AG10803 (cell line): ENCODE results near the gene FIS1.

Experiments
- DNase-seq: peaks from one replicate; pipeline ENCODE4 v3.0.0; 2010; ENCODE audit warnings: low read depth
- H3K4me3 ChIP-seq: 2 replicates; pipeline ENCODE4 v1.5.1; 2011; ENCODE audit warnings: mild to moderate bottlenecking, low read length, control low read depth
- CTCF ChIP-seq: conservative IDR thresholded peaks from 2 replicates; pipeline ENCODE4 v1.5.1; 2011; ENCODE audit warnings: mild to moderate bottlenecking, low read length, control low read depth, inconsistent platforms

Gene FIS1

GRCh38 chr7:101216001-101216859 is 28.7 kb downstream of the FIS1 start:
- H3K4me3 ChIP-seq = peak overlapping the region; percentile 76
- TF ChIP-seq CTCF = no peak
- DNase-seq = peak; percentile 27

- TF ChIP-seq CTCF = no peak
- DNase-seq = no peak
- no peak overlapping the region for H3K4me3 ChIP-seq
Measured at GRCh38 chr7:101212014-101212413, 32.9 kb downstream of the FIS1 start.

GRCh38 chr7:101211501-101211900 is 33.4 kb downstream of the FIS1 start:
- DNase-seq = no peak
- TF ChIP-seq CTCF = no peak
- H3K4me3 ChIP-seq = no peak overlapping the region

DNA sequence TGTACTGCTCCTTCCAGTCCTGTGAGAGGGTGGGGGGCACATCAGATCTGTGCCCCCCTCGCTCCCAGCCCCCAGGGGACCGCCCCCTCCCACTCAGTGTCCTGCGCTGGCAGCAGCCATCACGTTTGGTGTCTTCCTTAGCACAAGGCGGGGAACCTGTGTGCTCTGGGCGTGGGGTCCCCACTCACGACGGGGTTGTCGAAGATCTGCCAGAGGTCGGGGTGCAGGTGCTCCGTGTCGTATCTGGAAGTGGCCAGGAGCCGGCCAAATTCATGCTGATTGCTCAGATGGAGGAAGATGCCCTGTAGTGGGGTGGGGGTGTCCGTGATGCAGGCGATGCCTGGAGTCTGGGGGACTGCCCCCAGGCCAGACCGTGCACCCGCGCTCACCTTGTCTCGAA is 34.7 kb downstream of the FIS1 start:
- DNase-seq = no peak

GRCh38 chr7:101208794-101209193 is 36.1 kb downstream of the FIS1 start:
- no peak overlapping the region for H3K4me3 ChIP-seq
- no peak for DNase-seq
- no peak for TF ChIP-seq CTCF

More for the DNA sequence above, 34.7 kb downstream of the FIS1 start:
- H3K4me3 ChIP-seq = no peak overlapping the region
- TF ChIP-seq CTCF = no peak

- no peak for TF ChIP-seq CTCF
- no peak for DNase-seq
- H3K4me3 ChIP-seq = no peak overlapping the region
Measured at GRCh38 chr7:101207459-101207858, 37.4 kb downstream of the FIS1 start.

DNA sequence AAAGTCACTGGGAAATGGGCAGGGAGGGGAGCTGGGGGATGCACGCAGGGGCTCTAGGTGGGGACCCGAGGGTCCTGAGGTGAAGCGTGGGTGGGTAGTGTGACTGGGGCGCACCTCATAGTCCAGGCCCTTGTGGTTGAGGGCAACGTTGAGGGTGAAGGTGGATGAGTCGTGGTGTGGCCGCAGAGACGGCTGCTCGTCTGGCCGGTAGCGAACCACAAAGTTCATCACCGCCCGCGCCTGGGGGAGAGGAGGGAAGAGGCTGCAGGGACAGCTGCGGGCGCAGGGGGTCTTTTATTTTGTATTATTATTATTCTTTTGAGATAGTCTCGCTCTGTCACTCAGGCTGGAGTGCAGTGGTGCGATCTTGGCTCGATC is 38.2 kb downstream of the FIS1 start:
- TF ChIP-seq CTCF = no peak
- no peak for DNase-seq
- no peak overlapping the region for H3K4me3 ChIP-seq
